H9 (cell line): ENCODE data around the gene NT5C1B. TPM values are rescaled to one million over a fixed set of nuclear protein-coding genes. Genes with fewer than 3 reads are reported as not detected.

Source experiments
- DNase-seq: peaks from one replicate; pipeline ENCODE4 v3.0.0-alpha.2; 2017
- H2AFZ ChIP-seq: one replicate; pipeline ENCODE4 v1.6.1; 2013; ENCODE audit warnings: mild to moderate bottlenecking, low read length, control low read depth, moderate library complexity
- H2AK5ac ChIP-seq: 2 replicates; pipeline ENCODE4 v1.6.1; 2013; ENCODE audit warnings: low read length, control low read depth, mixed read lengths; ENCODE audit not compliant: insufficient read length
- H2BK120ac ChIP-seq: one replicate; pipeline ENCODE4 v1.6.1; 2013; ENCODE audit warnings: low read depth, mild to moderate bottlenecking, low read length, control low read depth, inconsistent platforms; ENCODE audit not compliant: poor library complexity, severe bottlenecking
- H2BK12ac ChIP-seq: 2 replicates; pipeline ENCODE4 v1.6.1; 2013; ENCODE audit warnings: low read length, control low read depth, mixed read lengths, low read depth; ENCODE audit not compliant: insufficient read length
- H2BK15ac ChIP-seq: 2 replicates; pipeline ENCODE4 v1.6.1; 2013; ENCODE audit warnings: low read depth, low read length, control low read depth
- H2BK20ac ChIP-seq: one replicate; pipeline ENCODE4 v1.6.1; 2013; ENCODE audit warnings: low read depth, mild to moderate bottlenecking, low read length, control low read depth, inconsistent platforms; ENCODE audit not compliant: poor library complexity, severe bottlenecking
- H2BK5ac ChIP-seq: 2 replicates; pipeline ENCODE4 v1.6.1; 2013; ENCODE audit warnings: low read length, control low read depth, mixed read lengths; ENCODE audit not compliant: insufficient read length
- H3K14ac ChIP-seq: 2 replicates; pipeline ENCODE4 v1.6.1; 2013; ENCODE audit warnings: low read length, control low read depth; ENCODE audit not compliant: insufficient read depth
- H3K18ac ChIP-seq: 2 replicates; pipeline ENCODE4 v1.6.1; 2013; ENCODE audit warnings: low read depth, mild to moderate bottlenecking, mixed read lengths, low read length, control low read depth; ENCODE audit not compliant: insufficient read length
- H3K23ac ChIP-seq: 2 replicates; pipeline ENCODE4 v1.6.1; 2013; ENCODE audit warnings: low read length, control low read depth, mixed read lengths, low read depth; ENCODE audit not compliant: insufficient read length
- H3K23me2 ChIP-seq: 2 replicates; pipeline ENCODE4 v1.6.1; 2013; ENCODE audit warnings: low read depth, mild to moderate bottlenecking, mixed read lengths, low read length, control low read depth; ENCODE audit not compliant: insufficient read length, poor library complexity, severe bottlenecking
- H3K27ac ChIP-seq: 2 replicates; pipeline ENCODE4 v1.5.1; 2013; ENCODE audit warnings: low read length, control low read depth, mixed read lengths, low read depth; ENCODE audit not compliant: insufficient read length
- H3K27me3 ChIP-seq: 2 replicates; pipeline ENCODE4 v1.6.1; 2013; ENCODE audit warnings: low read length, control low read depth, inconsistent platforms; ENCODE audit not compliant: insufficient read depth
- H3K4ac ChIP-seq: 2 replicates; pipeline ENCODE4 v1.6.1; 2013; ENCODE audit warnings: low read depth, mild to moderate bottlenecking, control low read depth, inconsistent platforms, low read length, moderate library complexity
- H3K4me1 ChIP-seq: 2 replicates; pipeline ENCODE4 v1.6.1; 2013; ENCODE audit warnings: low read length, control low read depth, inconsistent platforms; ENCODE audit not compliant: insufficient read depth
- H3K4me2 ChIP-seq: 2 replicates; pipeline ENCODE4 v1.6.1; 2013; ENCODE audit warnings: low read length, control low read depth, mixed read lengths; ENCODE audit not compliant: insufficient read length, insufficient read depth
- H3K56ac ChIP-seq: 2 replicates; pipeline ENCODE4 v1.6.1; 2013; ENCODE audit warnings: low read depth, mild to moderate bottlenecking, mixed read lengths, low read length, control low read depth; ENCODE audit not compliant: insufficient read length
- H3K79me1 ChIP-seq: 2 replicates; pipeline ENCODE4 v1.6.1; 2013; ENCODE audit warnings: low read depth, mild to moderate bottlenecking, moderate library complexity, low read length, control low read depth, inconsistent platforms; ENCODE audit not compliant: insufficient read depth, poor library complexity, severe bottlenecking
- H3K79me2 ChIP-seq: 2 replicates; pipeline ENCODE4 v1.6.1; 2013; ENCODE audit warnings: low read length, control low read depth, inconsistent platforms; ENCODE audit not compliant: insufficient read depth
- H3K9ac ChIP-seq: 2 replicates; pipeline ENCODE4 v1.6.1; 2013; ENCODE audit warnings: low read length, control low read depth, mixed read lengths; ENCODE audit not compliant: insufficient read length; ENCODE audit errors: extremely low read depth
- H3K9me3 ChIP-seq: one replicate; pipeline ENCODE4 v1.6.1; 2013; ENCODE audit warnings: low read depth, low read length, inconsistent platforms; ENCODE audit not compliant: control insufficient read depth
- H3T11ph ChIP-seq: one replicate; pipeline ENCODE4 v1.6.1; 2013; ENCODE audit warnings: mild to moderate bottlenecking, low read length, control low read depth, inconsistent platforms
- H4K20me1 ChIP-seq: one replicate; pipeline ENCODE4 v1.6.1; 2013; ENCODE audit not compliant: control insufficient read depth, insufficient read length, insufficient read depth
- H4K5ac ChIP-seq: 2 replicates; pipeline ENCODE4 v1.6.1; 2013; ENCODE audit warnings: low read depth, mild to moderate bottlenecking, mixed read lengths, low read length, control low read depth; ENCODE audit not compliant: insufficient read length
- H4K8ac ChIP-seq: replicated peaks from 2 replicates; pipeline ENCODE4 v1.6.1; 2013; ENCODE audit warnings: low read length, control low read depth, mixed read lengths, low read depth; ENCODE audit not compliant: insufficient read length
- H4K91ac ChIP-seq: 2 replicates; pipeline ENCODE4 v1.6.1; 2013; ENCODE audit warnings: low read depth, mild to moderate bottlenecking, moderate library complexity, mixed read lengths, low read length, control low read depth; ENCODE audit not compliant: insufficient read length
- H3K27ac Mint-ChIP-seq, 3 experiments: 2 replicates in 2 of 3; 3 replicates in 1 of 3; pipeline ENCODE4 v1.8.0; 2020 to 2021; ENCODE audit warnings: mixed read lengths in 3 of 3, mild to moderate bottlenecking in 1 of 3, moderate library complexity in 1 of 3
- H3K27me3 Mint-ChIP-seq: 2 replicates; pipeline ENCODE4 v1.8.0; 2021; ENCODE audit warnings: low read depth, mild to moderate bottlenecking, moderate library complexity, mixed read lengths
- H3K36me3 Mint-ChIP-seq, 3 experiments: 2 replicates in 2 of 3; 3 replicates in 1 of 3; pipeline ENCODE4 v1.8.0; 2020 to 2021; ENCODE audit warnings: low read depth in 3 of 3, mixed read lengths in 3 of 3; ENCODE audit not compliant: insufficient read depth in 1 of 3
- H3K4me1 Mint-ChIP-seq, 2 experiments: 2 replicates each; pipeline ENCODE4 v1.8.0; 2020; ENCODE audit warnings: mixed read lengths in 2 of 2
- H3K4me3 Mint-ChIP-seq, 2 experiments: 2 replicates in 1 of 2; 3 replicates in 1 of 2; pipeline ENCODE4 v1.8.0; 2020 to 2021; ENCODE audit warnings: mild to moderate bottlenecking in 2 of 2, mixed read lengths in 2 of 2, moderate library complexity in 1 of 2
- H3K9me3 Mint-ChIP-seq, 2 experiments: 2 replicates in 1 of 2; 3 replicates in 1 of 2; pipeline ENCODE4 v1.8.0; 2020; ENCODE audit warnings: mild to moderate bottlenecking in 2 of 2, mixed read lengths in 2 of 2, moderate library complexity in 1 of 2
- CTCF ChIP-seq: fragments of 200-600 bp; sonication (generic); conservative IDR thresholded peaks from 3 replicates; pipeline ENCODE4 v1.8.0; 2021; ENCODE audit warnings: antibody characterized with exemption, mild to moderate bottlenecking
- WGBS: extraction: QIAGEN DNeasy Blood & Tissue Kit; methylation state at CpG from one replicate; pipeline ENCODE4 v1.1.7; 2013; ENCODE audit warnings: missing lambda C conversion rate, low lambda C conversion rate, mixed read lengths; ENCODE audit not compliant: insufficient read length; ENCODE audit errors: extremely low coverage; 5-methylcytosine and 5-hydroxymethylcytosine counted together
- total RNA-seq: library from RNA; stranded (reverse); gene quantifications from 2 replicates; pipeline ENCODE4 v1.2.1, GENCODE V29; 2021

NT5C1B gene
- total RNA-seq, 1 experiment from 2014 or later, result not detected

GRCh38 chr2:18526429-18526828 is 62.9 kb downstream of the NT5C1B start:
- Histone ChIP-seq H4K91ac (no peak overlapping the region), H3K79me2 (no peaks in the 10 kb centered on the region), H3K79me1 (no peaks in the 10 kb centered on the region), H3K23me2 (no peaks in the 10 kb centered on the region), H3K4ac (no peak overlapping the region), H2AFZ (no peak overlapping the region), H2BK5ac (no peak overlapping the region), H3K18ac (no peak overlapping the region), H3K4me1 (no peaks in the 10 kb centered on the region), H2BK15ac (no peak overlapping the region), H3K9me3 (no peaks in the 10 kb centered on the region), H4K20me1 (no peaks in the 10 kb centered on the region), H2AK5ac (no peak overlapping the region), H4K5ac (no peak overlapping the region), H3K27ac (no peak overlapping the region), H2BK120ac (no peak overlapping the region), H3T11ph (no peak overlapping the region), H2BK12ac (no peak overlapping the region), H3K23ac (no peak overlapping the region), H3K9ac (no peak overlapping the region), H2BK20ac (no peak overlapping the region), H3K56ac (no peak overlapping the region), H3K14ac (no peak overlapping the region), H4K8ac (no peak overlapping the region), H3K27me3 (no peaks in the 10 kb centered on the region), H3K4me2 (no peak overlapping the region)
- H3K9me3 Mint-ChIP-seq, result no peaks in the 10 kb centered on the region
- no peak for TF ChIP-seq CTCF
- peaks cover 3 to 5% of the 10 kb centered on the region in 2 experiments; a peak in 3 of 4 replicates for H3K4me1 Mint-ChIP-seq
- WGBS, result no CpG with 5 or more reads among the region's 7 CpGs
- H3K4me3 Mint-ChIP-seq, result no peak overlapping the region
- no peak for DNase-seq
- H3K36me3 Mint-ChIP-seq, result no peaks in the 10 kb centered on the region
- peak overlapping the region in 1 of 3 experiments; percentile 77; a peak in 1 of 7 replicates for H3K27ac Mint-ChIP-seq
- H3K27me3 Mint-ChIP-seq, result no peaks in the 10 kb centered on the region
